Fibroblast of skin of abdomen (primary cell): ENCODE results near the gene PGLYRP4.
"Not testable (repeated sequence)": the region's sequence is repeated elsewhere in the genome, so short reads cannot be mapped to it uniquely, and the experiment has no call there.

ENCODE experiments used
- DNase-seq: peaks from one replicate; pipeline ENCODE4 v3.0.0-alpha.2; 2013

The PGLYRP4 gene

DNA sequence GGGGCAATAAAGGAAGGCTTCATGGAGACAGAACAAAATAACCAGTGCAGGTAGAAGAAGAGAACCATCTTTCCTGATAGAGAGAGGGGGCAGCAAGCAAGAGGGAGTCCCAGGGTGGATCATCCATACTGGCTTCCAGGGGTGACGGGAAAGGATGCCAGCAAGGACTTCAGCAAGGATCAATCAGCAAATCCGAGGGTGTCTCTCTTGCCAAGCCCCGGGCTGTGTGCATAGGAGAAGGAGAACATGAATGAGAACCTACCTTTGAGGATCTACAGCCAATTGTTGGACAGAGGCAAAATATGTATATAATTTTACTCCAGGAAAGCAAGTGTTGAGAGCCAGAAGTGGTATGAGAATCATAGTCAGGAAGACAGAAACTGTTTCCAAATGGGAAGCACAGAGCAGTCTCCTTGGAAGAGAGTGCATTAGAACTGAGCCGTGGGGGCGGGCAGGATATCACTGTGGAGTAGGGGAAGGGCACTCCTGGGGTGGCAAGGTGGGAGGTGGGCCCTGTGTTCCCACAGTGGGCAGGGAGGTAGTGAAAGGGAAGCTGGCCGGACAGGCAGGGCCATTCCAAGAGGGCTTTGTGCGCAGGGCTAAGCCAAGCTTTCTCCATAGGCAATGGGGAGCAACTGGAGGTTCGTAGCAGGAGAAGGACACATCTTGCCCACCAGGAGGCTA, 7.9 kb upstream of the PGLYRP4 start:
- DNase-seq: no peak

DNA sequence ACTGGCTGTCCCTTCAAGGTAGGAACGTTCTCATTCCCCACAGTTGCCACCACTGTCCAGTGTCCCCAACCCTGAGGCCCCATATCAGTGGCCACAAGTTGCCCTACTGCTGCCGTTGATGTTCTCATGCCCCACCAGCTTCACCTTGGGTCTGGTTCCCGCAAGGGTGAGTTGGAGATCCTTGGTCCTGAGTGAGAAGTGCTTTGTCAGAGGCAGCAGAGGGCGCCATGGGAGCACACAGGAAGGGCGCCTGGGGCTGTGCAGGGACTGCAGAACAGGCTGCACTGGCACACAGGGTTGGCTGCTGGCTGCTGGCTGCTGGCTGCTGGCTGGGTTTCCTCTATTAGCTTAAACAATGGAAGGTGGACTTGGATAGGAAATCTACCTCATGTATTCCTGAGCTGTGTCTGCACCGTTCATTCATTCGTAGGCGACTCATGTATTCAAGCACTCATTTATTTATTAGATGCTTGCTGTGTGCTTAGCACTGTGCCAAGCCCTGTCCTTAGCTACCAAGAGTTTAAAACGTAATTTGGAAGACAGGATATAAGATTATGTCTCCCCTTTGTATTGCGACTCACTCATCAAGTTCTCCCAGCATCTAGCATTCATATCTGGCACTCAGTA, 6.9 kb upstream of the PGLYRP4 start:
- DNase-seq: peak; percentile 27

DNA sequence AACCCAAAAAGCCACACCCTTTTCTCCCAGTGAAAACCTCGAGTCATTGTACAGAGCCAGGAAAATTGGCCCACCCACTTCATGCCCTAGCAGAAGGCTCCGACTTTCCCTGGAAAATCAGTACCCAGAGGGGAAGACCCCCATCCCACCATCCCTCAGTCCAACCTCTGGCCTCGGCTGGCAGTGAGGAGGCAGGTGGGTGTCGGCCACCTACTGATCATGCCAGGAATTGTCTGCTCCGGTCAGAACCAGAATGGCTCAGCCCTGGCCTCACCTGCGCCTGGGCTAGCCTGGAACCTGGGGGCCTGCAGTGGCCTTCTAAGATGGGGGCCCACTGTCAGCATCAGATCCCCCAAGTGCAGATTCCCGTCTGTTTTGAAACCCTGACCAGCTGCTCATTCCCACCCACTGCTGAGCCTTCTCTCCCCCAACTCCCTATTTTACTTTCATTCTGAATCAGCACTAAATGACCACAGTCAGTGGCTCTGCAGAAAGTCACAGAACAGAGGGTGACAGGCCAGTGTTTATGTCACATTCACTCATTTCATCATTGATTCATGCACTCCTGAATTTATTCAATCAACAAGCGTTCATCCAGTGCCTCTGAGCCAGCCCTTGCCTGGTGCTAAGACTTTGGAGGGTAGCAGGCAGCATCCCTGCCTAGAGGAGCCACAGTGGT, 6.0 kb upstream of the PGLYRP4 start:
- no peak for DNase-seq

DNA sequence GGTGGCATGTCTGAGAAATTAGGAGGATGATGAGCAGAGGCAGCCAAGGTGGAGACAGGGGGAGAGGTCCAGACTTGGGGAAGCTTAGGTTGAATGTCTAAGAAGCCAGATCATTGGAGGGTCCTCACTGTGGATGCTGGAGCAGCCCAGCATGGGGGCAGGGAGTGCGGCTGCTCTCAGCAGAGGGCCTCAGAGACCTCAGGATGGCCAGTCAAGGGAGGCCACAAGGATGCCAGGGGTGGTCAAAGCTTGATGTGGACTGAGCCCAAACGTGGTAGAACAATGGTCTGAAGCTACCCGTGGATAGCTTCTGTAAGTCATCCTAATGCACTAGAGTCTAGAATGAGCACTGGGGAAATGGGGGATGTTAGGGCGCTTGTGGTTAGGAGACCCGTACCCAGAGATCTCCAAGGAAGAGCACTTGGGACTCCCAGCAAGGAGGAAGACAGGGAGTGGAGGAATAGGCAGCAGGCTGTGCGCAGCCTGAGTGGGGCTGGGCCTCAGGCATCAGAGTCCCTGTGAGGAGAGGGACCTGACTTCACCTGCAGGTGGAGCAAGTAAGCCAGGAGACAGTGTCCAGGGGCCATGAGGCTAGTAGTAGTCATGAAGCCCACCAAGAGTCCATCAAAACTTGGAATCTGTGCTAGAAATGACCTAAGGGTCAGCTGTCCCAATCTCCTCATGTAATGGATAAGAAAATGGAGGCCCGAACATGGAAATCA, 4.7 kb upstream of the PGLYRP4 start:
- DNase-seq: no peak

DNA sequence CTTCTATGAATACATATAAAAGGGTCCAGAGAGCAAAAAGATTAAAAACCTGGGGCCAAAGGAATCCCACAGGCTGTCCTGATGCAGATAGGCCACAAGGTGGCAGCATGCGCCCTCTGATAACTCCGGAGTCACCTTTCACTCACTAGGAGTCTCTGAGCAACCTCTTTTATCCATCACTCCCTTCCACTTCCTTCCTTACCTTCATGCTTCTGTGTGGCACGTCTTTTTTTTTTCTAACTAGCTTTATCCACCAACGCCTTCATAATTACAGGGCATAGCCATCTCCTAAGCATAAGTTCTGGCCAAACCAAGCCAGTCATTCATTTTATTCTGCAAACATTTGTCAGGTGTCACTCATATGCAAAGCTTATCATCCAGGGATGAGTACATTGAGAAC, 3.9 kb upstream of the PGLYRP4 start:
- peak; percentile 50 for DNase-seq

DNA sequence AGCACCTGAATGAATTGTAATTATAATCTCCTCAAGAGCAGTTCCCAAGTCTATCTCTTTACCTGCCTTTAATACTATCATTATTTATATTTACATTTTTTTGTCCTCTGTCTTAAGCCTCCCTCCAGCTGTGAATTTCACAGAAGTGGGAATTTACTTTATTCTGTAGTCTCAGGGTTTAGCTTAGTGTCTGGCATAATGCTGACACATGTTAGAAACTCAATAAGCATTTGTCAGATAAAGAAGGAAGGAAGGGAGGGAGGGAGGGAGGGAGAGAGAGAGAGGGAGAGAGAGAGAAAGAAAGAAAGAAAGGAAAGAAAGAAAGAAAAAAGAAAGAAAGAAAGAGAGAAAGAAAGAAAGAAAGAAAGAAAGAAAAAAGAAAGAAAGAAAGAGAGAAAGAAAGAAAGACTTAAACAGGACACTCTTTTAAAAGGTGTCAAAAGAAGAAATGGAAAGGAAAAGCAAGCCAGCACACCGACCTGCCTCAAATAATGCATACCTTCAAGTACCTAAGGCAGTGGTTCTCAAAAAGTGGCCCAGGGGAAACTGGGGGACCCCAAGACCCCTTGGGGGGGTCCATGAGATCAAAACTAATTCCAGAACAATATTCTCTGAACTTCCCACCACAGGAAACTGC, 1.8 kb upstream of the PGLYRP4 start:
- DNase-seq: no peak

DNA sequence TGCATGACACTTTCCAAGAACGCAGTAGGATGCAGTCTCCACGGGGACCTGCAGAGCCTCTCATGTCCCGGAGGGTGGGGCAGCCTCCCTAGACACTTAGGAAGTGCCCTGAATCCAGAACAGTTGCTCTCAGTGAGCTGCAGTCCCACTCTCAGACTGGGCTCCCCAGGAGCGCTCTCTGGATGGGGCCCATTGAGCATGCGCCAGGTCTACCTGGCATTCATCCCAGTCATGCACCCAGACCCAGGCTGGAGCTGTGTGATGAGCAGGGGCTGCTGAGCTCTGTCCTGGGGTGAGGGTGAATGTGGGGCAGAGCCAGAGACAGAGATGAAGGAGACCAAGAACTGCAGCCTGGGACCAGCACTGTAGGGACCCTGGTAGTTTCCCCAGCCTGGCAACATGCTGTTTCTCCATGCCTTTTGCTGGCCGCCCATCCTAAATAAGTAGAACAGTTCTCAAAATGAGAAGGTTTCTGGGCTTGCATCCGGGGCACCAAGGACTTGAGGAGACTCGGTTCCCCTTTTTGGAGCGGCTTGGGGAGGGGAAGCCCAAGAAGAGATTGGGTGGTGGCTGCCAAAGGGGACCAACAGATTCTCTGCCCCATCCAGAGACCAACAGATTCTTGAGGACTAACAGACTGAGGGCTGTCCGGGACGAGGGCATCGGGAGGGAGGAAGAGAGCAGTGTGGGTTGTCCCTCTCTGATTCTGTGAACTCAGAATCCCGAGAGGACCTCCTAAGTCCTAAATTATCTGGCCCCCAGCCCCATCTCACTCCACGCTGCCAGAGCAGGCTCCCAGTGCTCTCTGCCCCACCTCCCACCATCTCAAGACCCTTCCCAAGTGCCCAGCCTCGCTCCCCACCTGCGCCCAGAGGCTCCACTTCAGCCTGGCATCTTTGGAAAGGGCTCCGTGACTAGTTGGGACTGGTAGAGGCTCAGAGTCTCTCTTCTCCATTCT, 1.0 kb upstream of the PGLYRP4 start:
- DNase-seq: no peak

DNA sequence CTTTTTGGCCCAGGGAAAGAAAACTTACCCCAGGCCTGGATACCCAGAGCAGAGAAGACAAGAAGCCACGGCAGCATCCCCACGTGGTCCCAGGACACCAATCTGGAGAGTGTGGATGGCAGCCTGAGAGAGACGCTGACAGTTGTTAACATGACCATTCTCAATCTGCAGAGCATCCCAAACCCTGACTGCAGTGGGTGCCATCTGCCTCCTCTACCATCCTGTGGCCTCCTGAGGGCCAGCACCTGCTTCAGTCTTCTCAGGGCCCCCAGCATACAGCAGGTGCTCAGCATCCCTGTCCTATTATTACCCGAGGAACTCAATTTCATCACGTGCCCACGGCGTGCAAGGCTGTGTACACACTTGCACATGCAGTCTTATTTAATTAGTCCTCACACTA, 785 bp downstream of the PGLYRP4 start:
- no peak for DNase-seq

DNA sequence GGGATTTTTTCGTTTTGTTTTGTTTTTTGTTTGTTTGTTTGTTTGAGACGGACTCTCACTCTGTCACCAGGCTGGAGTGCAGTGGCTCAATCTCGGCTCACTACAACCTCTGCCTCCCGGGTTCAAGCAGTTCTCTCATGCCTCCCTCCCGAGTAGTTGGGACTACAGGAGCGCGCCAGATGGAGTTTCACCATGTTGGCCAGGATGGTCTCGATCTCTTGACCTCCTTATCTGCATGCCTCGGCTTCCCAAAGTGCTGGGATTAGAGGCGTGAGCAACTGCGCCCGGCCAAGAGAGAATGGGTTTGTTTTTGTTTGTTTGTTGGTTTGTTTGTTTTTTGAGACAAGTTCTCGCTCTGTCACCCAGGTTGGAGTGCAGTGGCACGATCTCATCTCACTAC, 1.6 kb downstream of the PGLYRP4 start:
- not testable (repeated sequence) for DNase-seq

DNA sequence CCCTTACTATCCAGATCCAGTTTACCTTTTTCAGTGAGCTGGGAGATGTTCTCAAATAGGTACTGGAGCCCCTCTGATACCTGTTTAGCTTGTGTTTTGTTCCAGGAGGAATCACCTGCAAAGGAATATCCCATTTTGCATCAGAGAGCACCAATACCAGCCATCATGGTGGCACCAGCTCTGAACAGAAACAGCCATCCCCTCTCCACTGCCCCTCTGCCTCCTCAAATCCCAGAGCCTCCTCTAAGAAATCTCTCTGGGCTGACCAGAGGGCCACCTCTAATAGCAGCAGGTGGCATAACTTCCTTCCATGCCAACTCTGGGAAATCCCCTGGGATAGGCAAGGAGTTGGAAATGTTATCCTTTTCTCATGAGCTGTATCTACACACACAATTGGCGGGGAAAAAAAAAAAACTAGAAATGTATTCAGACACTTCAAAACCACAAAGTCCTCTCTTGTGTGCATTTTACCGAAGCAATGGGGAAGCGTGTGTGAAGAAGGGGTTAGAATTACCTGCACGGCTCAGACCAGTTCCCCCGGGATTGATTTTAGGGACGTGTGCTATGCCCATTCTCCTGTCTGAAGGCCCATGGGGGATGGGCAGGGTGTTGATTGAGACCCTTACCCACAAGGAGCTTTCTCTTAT, 2.4 kb downstream of the PGLYRP4 start:
- DNase-seq: no peak

DNA sequence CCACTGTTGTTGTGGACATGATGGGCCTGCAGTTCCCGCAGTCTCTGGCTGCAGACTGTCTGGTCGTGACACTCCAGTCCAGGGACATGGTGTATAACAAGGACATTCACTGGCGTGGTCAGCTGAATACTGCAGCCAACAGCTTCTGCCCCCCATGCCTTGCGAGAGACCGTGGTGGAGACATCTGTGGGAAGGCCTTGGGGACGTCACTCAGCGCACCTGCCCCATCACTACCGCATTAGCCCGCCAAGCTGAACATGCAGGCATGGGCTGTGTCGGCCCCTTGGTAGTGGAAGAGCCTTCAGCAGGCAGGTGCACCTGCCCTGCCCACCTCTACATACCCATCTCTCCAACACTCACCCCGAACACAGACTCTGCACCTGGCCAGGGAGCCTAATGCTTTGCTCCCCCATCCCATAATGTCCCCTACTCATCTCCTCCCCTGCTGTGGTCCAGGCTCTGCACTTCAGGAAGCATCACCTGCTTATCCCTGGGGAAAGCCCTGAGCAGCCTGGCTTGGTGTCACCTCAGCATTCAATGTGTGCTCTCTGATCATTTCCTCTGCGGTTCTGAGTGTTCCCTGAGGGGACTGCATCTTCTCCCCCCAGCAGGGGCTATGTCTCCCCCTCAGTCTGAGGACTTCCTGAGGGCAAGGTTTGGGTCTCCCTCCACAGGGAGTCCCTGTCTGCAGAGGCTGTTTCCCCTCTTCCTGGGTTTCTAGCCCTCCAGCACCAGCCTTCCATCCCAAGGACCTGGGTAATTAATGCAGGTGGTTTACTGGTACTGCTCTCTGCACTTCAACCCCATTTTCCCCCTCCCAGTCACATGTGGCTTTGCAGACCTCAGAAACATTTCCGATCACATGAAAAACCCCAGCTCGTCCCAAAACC, 3.2 kb downstream of the PGLYRP4 start:
- no peak for DNase-seq

DNA sequence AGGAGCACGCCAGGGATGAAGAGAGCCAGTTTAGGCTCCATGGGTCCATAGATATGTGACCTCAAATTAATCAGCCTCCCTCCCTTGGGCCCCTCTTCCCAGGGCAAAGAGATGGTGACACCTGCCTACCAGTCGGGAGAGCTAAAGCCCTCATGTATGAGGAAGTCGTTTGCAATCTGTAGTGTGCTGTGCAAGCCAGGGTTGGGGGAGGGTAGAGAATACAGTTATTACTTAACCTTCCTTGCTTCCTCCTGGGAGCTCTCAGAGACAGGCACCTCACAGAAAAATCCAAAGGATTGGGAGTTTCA, 4.0 kb downstream of the PGLYRP4 start:
- no peak for DNase-seq

DNA sequence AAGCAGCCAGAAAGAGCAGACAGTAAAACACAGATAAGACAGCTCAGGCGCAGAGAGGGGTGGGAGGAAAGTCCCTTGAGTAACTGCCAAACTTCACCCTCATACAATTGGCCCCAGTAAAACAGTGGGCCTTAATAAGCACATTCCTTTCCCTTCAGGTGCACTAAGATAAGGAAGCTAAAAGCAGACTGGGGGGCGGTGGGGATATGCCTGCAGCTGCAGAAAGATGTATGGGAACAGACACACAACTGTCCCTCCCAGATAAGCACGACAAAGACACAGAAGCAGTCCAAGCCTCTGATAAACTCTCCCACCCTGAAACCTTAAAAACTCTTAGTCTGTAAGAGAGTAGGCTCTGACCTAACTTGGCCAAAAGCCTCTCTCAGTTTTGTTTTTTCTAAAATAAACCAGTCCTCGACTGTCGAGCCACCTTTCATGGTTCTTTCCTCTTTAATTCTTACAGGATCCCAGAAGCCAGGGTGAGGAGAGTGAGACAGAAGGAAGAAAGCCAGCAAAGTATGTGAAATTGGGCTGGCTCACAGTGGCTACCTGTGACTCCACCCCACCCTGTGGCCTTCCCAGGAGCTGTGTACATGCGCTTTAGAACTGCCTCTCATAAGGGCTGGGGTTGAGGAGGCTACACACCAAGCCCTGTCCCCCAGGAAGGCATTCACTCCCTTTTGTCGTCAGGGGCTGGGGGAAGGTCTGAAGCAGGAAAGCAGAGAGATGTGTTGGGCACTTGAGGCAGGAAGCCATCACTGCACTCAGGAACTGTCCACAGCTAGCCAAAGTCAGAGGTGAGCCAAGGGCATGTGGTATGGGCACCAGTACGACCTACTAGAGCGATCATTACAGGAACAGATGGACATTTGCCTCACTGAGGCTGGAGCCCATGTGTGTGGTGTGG, 4.6 kb downstream of the PGLYRP4 start:
- no peak for DNase-seq

DNA sequence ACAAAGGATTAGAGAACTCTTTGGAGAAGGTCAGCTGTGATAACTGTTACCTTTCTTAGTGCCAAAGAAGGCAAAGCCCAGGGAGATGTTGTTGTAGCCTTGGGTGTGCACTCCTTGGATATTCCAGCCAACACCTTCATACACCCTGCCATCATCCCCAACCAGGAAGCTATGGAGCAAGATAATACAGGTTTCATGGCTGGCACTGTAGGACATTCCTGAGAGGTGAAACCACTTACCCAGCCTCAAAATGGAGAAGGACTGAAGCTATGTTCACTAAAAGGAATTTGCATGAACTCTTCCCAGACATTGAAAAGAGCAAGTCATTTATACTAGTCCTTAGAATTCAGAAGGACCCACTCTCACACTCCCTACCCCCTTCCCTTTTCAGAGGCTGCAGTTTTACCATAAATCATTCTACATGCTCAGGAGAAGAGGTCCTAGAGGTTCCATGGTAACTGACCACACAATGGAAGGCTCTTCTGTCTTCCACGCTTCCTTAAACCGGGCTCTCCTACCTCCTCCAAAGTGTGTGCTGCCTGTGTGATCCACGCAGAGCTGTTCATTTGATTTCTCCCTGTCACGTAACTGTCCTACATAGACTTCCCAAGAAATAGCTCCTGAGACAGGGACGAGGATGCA, 5.5 kb downstream of the PGLYRP4 start:
- DNase-seq: no peak

DNA sequence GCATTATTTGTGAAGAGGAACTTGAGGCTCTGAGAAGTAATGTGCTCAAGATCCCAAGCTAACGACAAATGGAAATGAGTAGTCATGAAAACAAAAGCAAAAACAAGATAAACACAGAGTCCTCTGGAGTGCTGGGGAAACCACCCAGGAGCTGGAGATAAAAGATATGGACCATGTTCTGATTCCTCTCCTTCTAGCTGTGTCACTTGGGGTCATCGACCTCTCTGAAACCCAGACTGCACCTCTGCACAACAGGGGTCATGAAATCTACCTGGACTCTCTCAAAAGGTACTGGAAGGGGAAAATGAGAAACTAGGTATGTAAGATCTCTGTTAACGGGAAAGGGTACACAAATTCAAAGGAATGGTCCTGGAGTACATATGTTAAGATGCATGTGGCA, 6.5 kb downstream of the PGLYRP4 start:
- no peak for DNase-seq

DNA sequence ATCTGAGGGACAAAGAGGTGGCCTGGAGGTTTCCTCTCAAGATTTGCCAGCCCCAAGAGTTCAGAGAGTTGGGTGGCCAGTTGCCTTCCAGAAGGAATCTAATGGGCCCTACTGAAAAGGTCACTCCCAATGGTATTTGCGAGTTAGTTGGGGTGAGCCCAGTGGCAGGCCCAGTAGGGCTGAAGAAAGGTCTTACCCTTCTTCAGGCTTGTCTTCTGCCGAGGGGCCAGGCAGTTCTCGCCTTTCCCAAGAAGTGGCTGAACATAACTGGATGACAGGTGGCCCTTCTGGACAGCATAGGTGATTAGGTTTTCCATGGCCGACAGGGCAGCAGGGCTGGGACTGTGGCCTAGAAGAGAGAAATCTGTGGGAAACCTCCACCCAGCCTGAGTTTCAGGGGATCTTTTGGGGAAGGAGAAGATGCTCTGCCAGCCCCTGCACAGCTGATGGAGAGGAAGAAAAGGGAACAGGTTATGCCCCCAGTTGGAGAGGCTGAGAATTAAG, 7.2 kb downstream of the PGLYRP4 start:
- no peak for DNase-seq

DNA sequence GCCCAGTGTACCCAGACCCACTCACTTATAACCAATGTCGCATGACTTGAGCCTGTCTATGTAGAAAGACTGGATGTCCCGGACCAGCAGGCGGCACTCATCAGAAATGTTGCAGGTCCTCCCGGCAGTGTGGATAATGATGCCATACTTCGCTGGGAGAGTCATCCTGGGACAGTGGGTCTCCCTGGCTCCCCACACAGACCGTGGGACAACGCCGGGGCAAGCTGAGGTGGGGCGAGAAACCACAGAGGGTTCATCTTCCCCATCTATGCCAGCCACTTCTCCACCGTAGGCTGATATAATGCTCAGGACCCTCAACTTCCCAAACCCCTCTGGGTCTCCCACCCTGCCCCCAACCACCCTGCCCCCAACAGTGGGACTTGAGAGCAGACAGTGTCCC, 8.3 kb downstream of the PGLYRP4 start:
- no peak for DNase-seq

DNA sequence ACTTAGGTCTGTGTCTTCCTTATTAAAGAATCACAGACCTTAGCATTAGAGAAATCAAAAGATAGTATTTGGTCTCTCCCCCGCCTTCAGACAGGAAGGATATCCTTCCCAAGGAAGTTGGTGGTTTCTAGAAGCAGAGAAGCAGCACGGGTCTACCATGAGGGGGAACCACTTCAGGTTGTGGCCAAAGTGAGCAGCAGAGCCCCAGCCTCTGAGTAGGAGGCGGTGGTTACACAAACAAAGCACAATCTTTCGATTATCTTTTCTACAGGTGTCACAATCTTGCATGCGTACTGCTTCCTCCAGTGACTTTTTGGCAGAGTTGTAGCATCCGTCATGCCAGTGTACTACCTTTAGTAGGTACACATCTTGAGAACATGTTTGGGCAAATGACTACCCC, 8.8 kb downstream of the PGLYRP4 start:
- DNase-seq: no peak
